Thoracic aorta (tissue), 2 donors: ENCODE measurements around the gene CACNA2D3. TPM values are rescaled to one million over a fixed set of nuclear protein-coding genes. Genes with fewer than 3 reads are reported as not detected.

Experiments used
- ATAC-seq: fragments of 150-250 bp; one replicate; pipeline ENCODE4 v1.8.0; 2017; ENCODE audit warnings: low read depth; ENCODE audit not compliant: insufficient number of reproducible peaks, low FRiP score
- DNase-seq: peaks from one replicate; pipeline ENCODE4 v3.0.0-alpha.2; 2020; ENCODE audit warnings: low spot score
- H3K27ac ChIP-seq, 2 donors: fragments of 200-600 bp; sonication (generic); 1 replicate in 1 of 2; 2 replicates in 1 of 2; pipeline ENCODE4 v1.5.1; 2016; ENCODE audit warnings: mild to moderate bottlenecking in 2 of 2, moderate library complexity in 2 of 2
- H3K27me3 ChIP-seq: fragments of 200-600 bp; sonication (generic); replicated peaks from 2 replicates; pipeline ENCODE4 v1.6.0; 2016; ENCODE audit warnings: mild to moderate bottlenecking; ENCODE audit not compliant: insufficient read depth
- H3K36me3 ChIP-seq: fragments of 200-600 bp; sonication (generic); one replicate; pipeline ENCODE4 v1.5.1; 2016
- H3K4me1 ChIP-seq, 2 donors: fragments of 200-600 bp; sonication (generic); 1 replicate in 1 of 2; 2 replicates in 1 of 2; pipeline versions ENCODE4 v1.5.1 to v1.6.0; 2016; ENCODE audit warnings: low read depth in 2 of 2, mild to moderate bottlenecking in 1 of 2; ENCODE audit not compliant: control insufficient read depth in 1 of 2
- H3K4me3 ChIP-seq: fragments of 200-600 bp; sonication (generic); 2 replicates; pipeline ENCODE4 v1.5.1; 2016; ENCODE audit warnings: mild to moderate bottlenecking
- H3K9me3 ChIP-seq: fragments of 200-600 bp; sonication (generic); 2 replicates; pipeline ENCODE4 v1.5.1; 2016
- total RNA-seq, 2 donors: library from RNA; depleted of rRNA; stranded (reverse); fragments of >200 nt; gene quantifications; one replicate each; pipeline versions ENCODE4 v1.1.0 to v1.2.3, GENCODE V29; 2016
- TF ChIP-seq, protein P1 (sequence below): fragments of 200-600 bp; sonication (generic); IDR thresholded peaks from one replicate; pipeline ENCODE4 v1.5.1; 2019; ENCODE audit warnings: antibody characterized with exemption

CACNA2D3 gene
- total RNA-seq, 2 donors from 2014 or later: 3.2 to 4.0 TPM

GRCh38 chr3:54988838-54989630 is 866.7 kb downstream of the CACNA2D3 start:
- Histone ChIP-seq H3K36me3 (no peaks in the 10 kb centered on the region), H3K27ac (no peak overlapping the region), H3K4me1 (no peaks in the 10 kb centered on the region), H3K4me3 (no peak overlapping the region), H3K27me3 (no peaks in the 10 kb centered on the region), H3K9me3 (no peaks in the 10 kb centered on the region)
- DNase-seq (no peak), ATAC-seq (no peak)
- TF ChIP-seq, protein P1, sequence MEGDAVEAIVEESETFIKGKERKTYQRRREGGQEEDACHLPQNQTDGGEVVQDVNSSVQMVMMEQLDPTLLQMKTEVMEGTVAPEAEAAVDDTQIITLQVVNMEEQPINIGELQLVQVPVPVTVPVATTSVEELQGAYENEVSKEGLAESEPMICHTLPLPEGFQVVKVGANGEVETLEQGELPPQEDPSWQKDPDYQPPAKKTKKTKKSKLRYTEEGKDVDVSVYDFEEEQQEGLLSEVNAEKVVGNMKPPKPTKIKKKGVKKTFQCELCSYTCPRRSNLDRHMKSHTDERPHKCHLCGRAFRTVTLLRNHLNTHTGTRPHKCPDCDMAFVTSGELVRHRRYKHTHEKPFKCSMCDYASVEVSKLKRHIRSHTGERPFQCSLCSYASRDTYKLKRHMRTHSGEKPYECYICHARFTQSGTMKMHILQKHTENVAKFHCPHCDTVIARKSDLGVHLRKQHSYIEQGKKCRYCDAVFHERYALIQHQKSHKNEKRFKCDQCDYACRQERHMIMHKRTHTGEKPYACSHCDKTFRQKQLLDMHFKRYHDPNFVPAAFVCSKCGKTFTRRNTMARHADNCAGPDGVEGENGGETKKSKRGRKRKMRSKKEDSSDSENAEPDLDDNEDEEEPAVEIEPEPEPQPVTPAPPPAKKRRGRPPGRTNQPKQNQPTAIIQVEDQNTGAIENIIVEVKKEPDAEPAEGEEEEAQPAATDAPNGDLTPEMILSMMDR: no peak

DNA sequence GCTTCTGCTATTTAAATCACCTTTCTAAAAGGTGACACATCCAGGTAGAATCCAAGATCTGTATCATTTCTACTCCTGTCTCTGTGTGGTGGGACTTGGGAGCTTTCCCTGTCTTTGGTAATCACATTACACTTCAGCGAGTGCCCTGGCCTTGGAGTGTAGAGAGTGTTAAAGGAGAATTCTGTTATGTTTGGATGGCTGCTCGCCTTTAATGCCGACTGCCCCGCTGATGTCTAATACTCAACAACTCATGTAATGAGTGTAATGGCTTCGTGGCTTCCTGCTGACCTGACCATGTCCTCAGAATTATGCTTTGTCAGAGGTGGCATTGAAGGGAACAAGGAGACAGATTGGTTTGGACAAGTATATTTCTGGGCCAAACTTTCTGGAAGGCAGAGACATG is 871.8 kb downstream of the CACNA2D3 start:
- DNase-seq (no peak), ATAC-seq (no peak)
- Histone ChIP-seq H3K27ac (no peak overlapping the region), H3K27me3 (no peaks in the 10 kb centered on the region), H3K4me1 (no peaks in the 10 kb centered on the region), H3K9me3 (no peaks in the 10 kb centered on the region), H3K4me3 (no peak overlapping the region), H3K36me3 (no peaks in the 10 kb centered on the region)
- TF ChIP-seq, protein P1: no peak

DNA sequence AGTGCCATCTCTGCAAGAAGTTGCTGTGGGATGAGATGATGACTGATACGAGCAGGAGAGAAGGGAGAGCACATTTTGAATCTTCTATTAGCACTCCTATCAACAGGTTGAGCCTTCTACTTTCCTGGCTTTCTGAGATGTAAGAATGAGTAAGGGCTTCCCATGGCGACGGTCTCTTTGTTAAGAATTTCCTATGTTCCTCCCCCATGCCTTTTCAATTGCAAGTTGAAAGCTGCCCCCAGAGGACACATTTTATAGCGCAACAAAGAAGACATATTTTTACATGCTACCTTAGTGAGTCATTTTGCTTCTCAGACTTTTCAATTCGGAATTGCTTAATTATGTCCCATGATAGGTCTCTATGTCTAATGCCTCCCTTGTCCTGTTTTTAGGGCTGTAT is 876.8 kb downstream of the CACNA2D3 start:
- no peak overlapping the region for H3K27ac ChIP-seq
- H3K4me1 ChIP-seq: peaks cover 0 to 9% of the 10 kb centered on the region in 2 donors
- H3K4me3 ChIP-seq: no peak overlapping the region
- DNase-seq: no peak
- H3K36me3 ChIP-seq: no peaks in the 10 kb centered on the region
- H3K27me3 ChIP-seq: no peaks in the 10 kb centered on the region
- TF ChIP-seq, protein P1: no peak
- ATAC-seq: no peak
- no peaks in the 10 kb centered on the region for H3K9me3 ChIP-seq

- ATAC-seq (no peak), DNase-seq (no peak)
- no peak overlapping the region for H3K27ac ChIP-seq
- no peaks in the 10 kb centered on the region for H3K36me3 ChIP-seq
- no peak overlapping the region for H3K4me3 ChIP-seq
- H3K9me3 ChIP-seq: no peaks in the 10 kb centered on the region
- TF ChIP-seq, protein P1: no peak
- H3K27me3 ChIP-seq: no peaks in the 10 kb centered on the region
- peaks cover 0 to 9% of the 10 kb centered on the region in 2 donors for H3K4me1 ChIP-seq
Observed at GRCh38 chr3:54999811-55000210, 877.5 kb downstream of the CACNA2D3 start.

DNA sequence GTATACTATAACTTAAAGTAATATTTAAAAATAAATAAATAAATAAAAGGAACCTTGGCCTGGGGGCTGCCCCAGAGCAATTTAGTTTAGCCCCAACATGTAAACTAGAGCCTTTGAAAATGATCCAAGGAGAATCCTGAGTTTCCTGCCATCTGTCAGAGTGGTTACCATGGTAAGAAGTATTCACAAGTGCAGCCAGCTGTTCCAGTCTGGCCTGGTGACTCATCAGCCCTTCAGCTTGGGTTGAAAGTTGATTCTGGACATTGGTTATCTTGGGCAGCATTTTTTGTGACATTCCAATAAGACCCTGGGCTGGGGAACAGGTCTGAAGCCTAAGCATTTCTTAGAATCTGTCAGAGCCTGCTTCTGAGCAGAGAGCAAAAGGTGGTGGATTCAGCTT is 878.2 kb downstream of the CACNA2D3 start:
- Histone ChIP-seq H3K36me3 (no peaks in the 10 kb centered on the region), H3K9me3 (no peaks in the 10 kb centered on the region), H3K27me3 (no peaks in the 10 kb centered on the region), H3K27ac (no peak overlapping the region), H3K4me3 (no peak overlapping the region), H3K4me1 (peaks cover 0 to 9% of the 10 kb centered on the region in 2 donors)
- DNase-seq (no peak), ATAC-seq (no peak)
- TF ChIP-seq, protein P1: no peak
